Chondrocyte (in vitro differentiated cells): ENCODE data around the gene GDPD5. TPM values are rescaled to one million over a fixed set of nuclear protein-coding genes. Genes with fewer than 3 reads are reported as not detected.
A peak's percentile ranks its signal among the peaks of the same experiment; 100 is the strongest.

Experiments used
- DNase-seq: peaks from one replicate; pipeline ENCODE4 v3.0.0; 2021; ENCODE audit warnings: mixed read lengths, low spot score
- H3K27ac Mint-ChIP-seq: one replicate; pipeline ENCODE4 v1.8.0; 2021; ENCODE audit warnings: mild to moderate bottlenecking, moderate library complexity, mixed read lengths; ENCODE audit not compliant: unreplicated experiment
- H3K27me3 Mint-ChIP-seq: 2 replicates; pipeline ENCODE4 v1.8.0; 2021; ENCODE audit warnings: low read depth, mixed read lengths
- H3K36me3 Mint-ChIP-seq: 2 replicates; pipeline ENCODE4 v1.8.0; 2021; ENCODE audit warnings: low read depth, mixed read lengths
- H3K4me1 Mint-ChIP-seq: 2 replicates; pipeline ENCODE4 v1.8.0; 2021; ENCODE audit warnings: low read depth, mild to moderate bottlenecking, mixed read lengths
- H3K4me3 Mint-ChIP-seq: one replicate; pipeline ENCODE4 v1.8.0; 2021; ENCODE audit warnings: mild to moderate bottlenecking, moderate library complexity, mixed read lengths; ENCODE audit not compliant: unreplicated experiment
- H3K9me3 Mint-ChIP-seq: 2 replicates; pipeline ENCODE4 v1.8.0; 2021; ENCODE audit warnings: low read depth, mixed read lengths
- CTCF ChIP-seq: fragments of 200-600 bp; sonication (generic); IDR thresholded peaks from 2 replicates; pipeline ENCODE4 v1.5.0; 2021; ENCODE audit warnings: antibody characterized with exemption, mild to moderate bottlenecking, moderate library complexity
- total RNA-seq: library from RNA; stranded (reverse); gene quantifications from 3 replicates; pipeline ENCODE4 v1.2.1, GENCODE V29; 2021

GDPD5 gene
- total RNA-seq, 1 donor from 2014 or later: 12.6 TPM

GRCh38 chr11:75531325-75531724 is 5.6 kb upstream of the GDPD5 start:
- Mint-ChIP-seq H3K4me3 (no peak overlapping the region), H3K27me3 (no peaks in the 10 kb centered on the region), H3K9me3 (no peaks in the 10 kb centered on the region), H3K27ac (no peak overlapping the region), H3K4me1 (peaks cover 20% of the 10 kb centered on the region), H3K36me3 (no peaks in the 10 kb centered on the region)
- no peak for TF ChIP-seq CTCF
- no peak for DNase-seq

- peaks cover 22% of the 10 kb centered on the region for H3K4me1 Mint-ChIP-seq
- no peak overlapping the region for H3K4me3 Mint-ChIP-seq
- H3K27ac Mint-ChIP-seq: no peak overlapping the region
- no peak for TF ChIP-seq CTCF
- H3K9me3 Mint-ChIP-seq: no peaks in the 10 kb centered on the region
- no peaks in the 10 kb centered on the region for H3K36me3 Mint-ChIP-seq
- H3K27me3 Mint-ChIP-seq: no peaks in the 10 kb centered on the region
- DNase-seq: no peak
Observed at GRCh38 chr11:75530577-75530976, 4.8 kb upstream of the GDPD5 start.

GRCh38 chr11:75527938-75528735 is 2.4 kb upstream of the GDPD5 start:
- H3K4me3 Mint-ChIP-seq: no peak overlapping the region
- H3K27ac Mint-ChIP-seq: no peak overlapping the region
- peaks cover 20% of the 10 kb centered on the region for H3K4me1 Mint-ChIP-seq
- no peak for TF ChIP-seq CTCF
- no peaks in the 10 kb centered on the region for H3K36me3 Mint-ChIP-seq
- H3K27me3 Mint-ChIP-seq: no peaks in the 10 kb centered on the region
- DNase-seq: no peak
- no peaks in the 10 kb centered on the region for H3K9me3 Mint-ChIP-seq

GRCh38 chr11:75527130-75527529 is 1.4 kb upstream of the GDPD5 start:
- H3K9me3 Mint-ChIP-seq: no peaks in the 10 kb centered on the region
- peaks cover 18% of the 10 kb centered on the region for H3K4me1 Mint-ChIP-seq
- no peak overlapping the region for H3K27ac Mint-ChIP-seq
- no peaks in the 10 kb centered on the region for H3K36me3 Mint-ChIP-seq
- no peaks in the 10 kb centered on the region for H3K27me3 Mint-ChIP-seq
- peak overlapping the region; percentile 75 for H3K4me3 Mint-ChIP-seq
- DNase-seq: no peak
- no peak for TF ChIP-seq CTCF

GRCh38 chr11:75526192-75526541 is 426 bp upstream of the GDPD5 start:
- Mint-ChIP-seq H3K27me3 (no peaks in the 10 kb centered on the region), H3K36me3 (no peaks in the 10 kb centered on the region), H3K4me1 (peaks cover 16% of the 10 kb centered on the region), H3K27ac (no peak overlapping the region), H3K9me3 (no peaks in the 10 kb centered on the region), H3K4me3 (peak overlapping the region; percentile 75)
- no peak for TF ChIP-seq CTCF
- DNase-seq: no peak
